ENCODE results near the gene TRIM75. TPM values are rescaled to one million over a fixed set of nuclear protein-coding genes. Genes with fewer than 3 reads are reported as not detected.
"Not testable (repeated sequence)": the region's sequence is repeated elsewhere in the genome, so short reads cannot be mapped to it uniquely, and the experiment has no call there.

Gene TRIM75
- polyA plus RNA-seq, 3 donors = not detected

DNA sequence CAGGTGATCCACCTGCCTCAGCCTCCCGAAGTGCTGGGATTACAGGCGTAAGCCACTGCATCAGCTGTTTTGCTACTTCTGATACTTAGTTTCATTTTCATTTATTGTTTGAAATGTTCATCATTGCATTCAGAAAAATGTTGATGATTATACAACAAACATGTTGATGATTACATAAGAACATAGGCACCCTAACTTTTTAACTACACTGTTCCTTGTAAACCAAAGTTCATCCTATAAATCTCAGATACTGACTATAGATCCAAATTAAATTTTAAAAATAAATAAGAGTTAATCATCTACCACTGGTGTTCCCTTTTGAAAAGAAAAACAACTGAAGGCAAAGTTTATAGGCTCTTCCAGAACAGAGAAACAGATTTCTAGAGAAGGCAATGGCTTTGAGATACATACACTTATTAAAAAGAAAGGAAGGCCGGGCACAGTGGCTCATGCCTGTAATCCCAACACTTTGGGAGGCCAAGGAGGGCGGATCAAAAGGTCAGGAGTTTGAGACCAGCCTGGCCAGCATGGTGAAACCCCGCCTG lies 23.4 kb downstream of the TRIM75 start:
- TF ChIP-seq, protein P1, sequence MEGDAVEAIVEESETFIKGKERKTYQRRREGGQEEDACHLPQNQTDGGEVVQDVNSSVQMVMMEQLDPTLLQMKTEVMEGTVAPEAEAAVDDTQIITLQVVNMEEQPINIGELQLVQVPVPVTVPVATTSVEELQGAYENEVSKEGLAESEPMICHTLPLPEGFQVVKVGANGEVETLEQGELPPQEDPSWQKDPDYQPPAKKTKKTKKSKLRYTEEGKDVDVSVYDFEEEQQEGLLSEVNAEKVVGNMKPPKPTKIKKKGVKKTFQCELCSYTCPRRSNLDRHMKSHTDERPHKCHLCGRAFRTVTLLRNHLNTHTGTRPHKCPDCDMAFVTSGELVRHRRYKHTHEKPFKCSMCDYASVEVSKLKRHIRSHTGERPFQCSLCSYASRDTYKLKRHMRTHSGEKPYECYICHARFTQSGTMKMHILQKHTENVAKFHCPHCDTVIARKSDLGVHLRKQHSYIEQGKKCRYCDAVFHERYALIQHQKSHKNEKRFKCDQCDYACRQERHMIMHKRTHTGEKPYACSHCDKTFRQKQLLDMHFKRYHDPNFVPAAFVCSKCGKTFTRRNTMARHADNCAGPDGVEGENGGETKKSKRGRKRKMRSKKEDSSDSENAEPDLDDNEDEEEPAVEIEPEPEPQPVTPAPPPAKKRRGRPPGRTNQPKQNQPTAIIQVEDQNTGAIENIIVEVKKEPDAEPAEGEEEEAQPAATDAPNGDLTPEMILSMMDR (IDR thresholded peaks at IDR 0.05) = no peak
- Histone ChIP-seq H2AFZ (ENCODE audit: insufficient read depth, low read depth, low read length, poor library complexity, severe bottlenecking) (no peak overlapping the region), H3K27me3 (ENCODE audit: control insufficient read depth in 2 of 2, insufficient read depth in 2 of 2, low read length in 2 of 2) (no peaks in the 10 kb centered on the region), H3K9me3 (replicated peaks in 1 of 2; ENCODE audit: control insufficient read depth in 1 of 2, insufficient read depth in 1 of 2, low read length in 2 of 2) (no peaks in the 10 kb centered on the region), H3K27ac (ENCODE audit: low read depth in 1 of 2, low read length in 2 of 2) (no peak overlapping the region), H4K20me1 (ENCODE audit: insufficient read depth, low read length) (no peaks in the 10 kb centered on the region), H3K36me3 (replicated peaks in 1 of 2; ENCODE audit: control insufficient read depth in 1 of 2, insufficient read depth in 2 of 2, low read length in 2 of 2) (peaks cover 32 to 46% of the 10 kb centered on the region in 2 donors), H3K9ac (ENCODE audit: insufficient read depth, low read length, poor library complexity, severe bottlenecking) (no peak overlapping the region), H3K4me1 (ENCODE audit: control insufficient read depth in 1 of 2, insufficient read depth in 2 of 2, low read length in 2 of 2) (no peaks in the 10 kb centered on the region), H3K4me2 (replicated peaks; ENCODE audit: extremely low read depth, low read length, poor library complexity, severe bottlenecking) (no peak overlapping the region), H3K79me2 (ENCODE audit: insufficient read depth, low read length) (no peaks in the 10 kb centered on the region), H3K4me3 (replicated peaks in 1 of 3; ENCODE audit: low read depth in 2 of 3, low read length in 3 of 3) (no peak overlapping the region)
- Mint-ChIP-seq H3K9me3 (peaks cover 0 to 1% (median 0%) of the 10 kb centered on the region in 7 donors), H3K4me1 (no peaks in the 10 kb centered on the region), H3K27me3 (ENCODE audit: low read depth in 3 of 3) (no peaks in the 10 kb centered on the region), H3K36me3 (peaks cover 37 to 57% of the 10 kb centered on the region in 2 donors), H3K27ac (no peak overlapping the region), H3K4me3 (no peak overlapping the region)
- intact Hi-C loops (cut with micrococcal nuclease) = no loop called here
- 100% methylated on average over 2 of the region's 5 CpGs for WGBS (ENCODE audit: insufficient coverage)
- DNase-seq = no peak

DNA sequence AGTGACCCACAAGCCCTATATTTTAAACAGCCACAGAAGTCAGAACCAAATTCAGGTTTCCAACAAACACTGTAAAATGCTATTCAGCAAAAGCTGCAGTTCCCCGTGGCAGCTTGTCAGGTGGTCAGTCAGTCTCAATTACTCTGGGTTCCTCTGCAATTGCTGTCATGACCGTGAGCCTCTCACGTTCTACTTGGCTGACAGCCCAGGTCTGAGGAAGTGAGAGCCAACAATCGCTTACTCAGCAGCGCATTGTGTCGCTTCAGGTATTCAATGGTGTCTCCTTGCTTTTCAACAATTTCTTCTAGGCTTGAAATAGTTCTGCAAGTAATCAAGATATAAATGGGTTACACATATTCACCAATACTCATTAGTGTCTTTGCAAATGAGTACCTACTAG lies 25.8 kb downstream of the TRIM75 start:
- no peak overlapping the region for H3K9ac ChIP-seq (ENCODE audit: insufficient read depth, low read length, poor library complexity, severe bottlenecking)
- H3K27me3 Mint-ChIP-seq (ENCODE audit: low read depth in 3 of 3) = no peaks in the 10 kb centered on the region
- no peaks in the 10 kb centered on the region for H4K20me1 ChIP-seq (ENCODE audit: insufficient read depth, low read length)
- 6% methylated on average over 3 of the region's 6 CpGs for WGBS (ENCODE audit: insufficient coverage)
- no peaks in the 10 kb centered on the region for H3K4me1 ChIP-seq (ENCODE audit: control insufficient read depth in 1 of 2, insufficient read depth in 2 of 2, low read length in 2 of 2)
- H3K27ac ChIP-seq (ENCODE audit: low read depth in 1 of 2, low read length in 2 of 2) = no peak overlapping the region
- no peaks in the 10 kb centered on the region for H3K4me1 Mint-ChIP-seq
- no peaks in the 10 kb centered on the region for H3K9me3 Mint-ChIP-seq
- no peak overlapping the region for H2AFZ ChIP-seq (ENCODE audit: insufficient read depth, low read depth, low read length, poor library complexity, severe bottlenecking)
- H3K4me3 Mint-ChIP-seq = no peak overlapping the region
- no peak for DNase-seq
- H3K9me3 ChIP-seq (replicated peaks in 1 of 2; ENCODE audit: control insufficient read depth in 1 of 2, insufficient read depth in 1 of 2, low read length in 2 of 2) = no peaks in the 10 kb centered on the region
- no peaks in the 10 kb centered on the region for H3K27me3 ChIP-seq (ENCODE audit: control insufficient read depth in 2 of 2, insufficient read depth in 2 of 2, low read length in 2 of 2)
- H3K4me3 ChIP-seq (replicated peaks in 1 of 3; ENCODE audit: low read depth in 2 of 3, low read length in 3 of 3) = no peak overlapping the region
- no peaks in the 10 kb centered on the region for H3K79me2 ChIP-seq (ENCODE audit: insufficient read depth, low read length)
- H3K36me3 Mint-ChIP-seq = peaks cover 39 to 57% of the 10 kb centered on the region in 2 donors
- no peak overlapping the region for H3K4me2 ChIP-seq (replicated peaks; ENCODE audit: extremely low read depth, low read length, poor library complexity, severe bottlenecking)
- peak overlapping the region in 2 of 7 donors; percentile 23 to 35 for H3K27ac Mint-ChIP-seq
- TF ChIP-seq, protein P1 (IDR thresholded peaks at IDR 0.05) = no peak
- intact Hi-C loops (cut with micrococcal nuclease) = no loop called here
- peaks cover 34 to 67% of the 10 kb centered on the region in 2 donors for H3K36me3 ChIP-seq (replicated peaks in 1 of 2; ENCODE audit: control insufficient read depth in 1 of 2, insufficient read depth in 2 of 2, low read length in 2 of 2)

DNA sequence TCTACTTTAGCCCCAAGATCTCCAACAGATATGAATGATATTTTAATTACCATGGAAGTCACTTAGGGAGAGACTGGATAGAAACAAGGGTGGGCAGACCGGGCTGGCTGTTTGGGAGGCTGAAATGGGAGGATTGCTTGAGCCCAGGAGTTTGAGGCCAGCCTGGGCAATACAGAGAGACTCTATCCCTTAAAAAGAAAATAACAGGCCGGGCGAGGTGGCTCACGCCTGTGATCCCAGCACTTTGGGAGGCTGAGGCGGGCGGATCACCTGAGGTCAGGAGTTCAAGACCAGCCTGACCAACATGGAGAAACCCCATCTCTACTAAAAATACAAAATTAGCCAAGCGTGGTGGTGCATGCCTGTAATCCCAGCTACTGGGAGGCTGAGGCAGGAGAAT lies 31.1 kb downstream of the TRIM75 start:
- H3K27ac Mint-ChIP-seq; H3K79me2 ChIP-seq (ENCODE audit: insufficient read depth, low read length); H2AFZ ChIP-seq (ENCODE audit: insufficient read depth, low read depth, low read length, poor library complexity, severe bottlenecking); intact Hi-C loops (cut with micrococcal nuclease); H3K27me3 Mint-ChIP-seq (ENCODE audit: low read depth in 3 of 3); H4K20me1 ChIP-seq (ENCODE audit: insufficient read depth, low read length); H3K4me1 ChIP-seq (ENCODE audit: control insufficient read depth in 1 of 2, insufficient read depth in 2 of 2, low read length in 2 of 2); H3K4me1 Mint-ChIP-seq; H3K4me3 Mint-ChIP-seq; H3K9ac ChIP-seq (ENCODE audit: insufficient read depth, low read length, poor library complexity, severe bottlenecking); H3K4me2 ChIP-seq (replicated peaks; ENCODE audit: extremely low read depth, low read length, poor library complexity, severe bottlenecking); H3K27me3 ChIP-seq (ENCODE audit: control insufficient read depth in 2 of 2, insufficient read depth in 2 of 2, low read length in 2 of 2); H3K9me3 Mint-ChIP-seq; H3K4me3 ChIP-seq (replicated peaks in 1 of 3; ENCODE audit: low read depth in 2 of 3, low read length in 3 of 3); H3K27ac ChIP-seq (ENCODE audit: low read depth in 1 of 2, low read length in 2 of 2); DNase-seq; H3K9me3 ChIP-seq (replicated peaks in 1 of 2; ENCODE audit: control insufficient read depth in 1 of 2, insufficient read depth in 1 of 2, low read length in 2 of 2): not testable (repeated sequence)
- peaks cover 45 to 83% of the 10 kb centered on the region in 2 donors for H3K36me3 ChIP-seq (replicated peaks in 1 of 2; ENCODE audit: control insufficient read depth in 1 of 2, insufficient read depth in 2 of 2, low read length in 2 of 2)
- no CpG with 5 or more reads among the region's 7 CpGs for WGBS (ENCODE audit: insufficient coverage)
- peaks cover 50 to 68% of the 10 kb centered on the region in 2 donors for H3K36me3 Mint-ChIP-seq
